PFSK-1 (cell line): ENCODE results near the gene RSAD2.

Source experiments
- POLR2AphosphoS5 ChIP-seq: IDR thresholded peaks from 2 replicates; pipeline ENCODE4 v1.6.1; 2012; ENCODE audit warnings: low read depth, mild to moderate bottlenecking, control low read depth, low read length, moderate library complexity
- TF ChIP-seq, protein P1 (sequence below), 2 experiments: IDR thresholded peaks; 2 replicates each; pipeline versions ENCODE4 v1.6.1 to v1.8.0; 2011 to 2012; ENCODE audit warnings: low read depth in 2 of 2, low read length in 2 of 2, control low read depth in 1 of 2, inconsistent platforms in 1 of 2, mild to moderate bottlenecking in 1 of 2, moderate library complexity in 1 of 2; ENCODE audit not compliant: insufficient read depth in 1 of 2

- no peak for TF ChIP-seq POLR2AphosphoS5
- TF ChIP-seq, protein P1, sequence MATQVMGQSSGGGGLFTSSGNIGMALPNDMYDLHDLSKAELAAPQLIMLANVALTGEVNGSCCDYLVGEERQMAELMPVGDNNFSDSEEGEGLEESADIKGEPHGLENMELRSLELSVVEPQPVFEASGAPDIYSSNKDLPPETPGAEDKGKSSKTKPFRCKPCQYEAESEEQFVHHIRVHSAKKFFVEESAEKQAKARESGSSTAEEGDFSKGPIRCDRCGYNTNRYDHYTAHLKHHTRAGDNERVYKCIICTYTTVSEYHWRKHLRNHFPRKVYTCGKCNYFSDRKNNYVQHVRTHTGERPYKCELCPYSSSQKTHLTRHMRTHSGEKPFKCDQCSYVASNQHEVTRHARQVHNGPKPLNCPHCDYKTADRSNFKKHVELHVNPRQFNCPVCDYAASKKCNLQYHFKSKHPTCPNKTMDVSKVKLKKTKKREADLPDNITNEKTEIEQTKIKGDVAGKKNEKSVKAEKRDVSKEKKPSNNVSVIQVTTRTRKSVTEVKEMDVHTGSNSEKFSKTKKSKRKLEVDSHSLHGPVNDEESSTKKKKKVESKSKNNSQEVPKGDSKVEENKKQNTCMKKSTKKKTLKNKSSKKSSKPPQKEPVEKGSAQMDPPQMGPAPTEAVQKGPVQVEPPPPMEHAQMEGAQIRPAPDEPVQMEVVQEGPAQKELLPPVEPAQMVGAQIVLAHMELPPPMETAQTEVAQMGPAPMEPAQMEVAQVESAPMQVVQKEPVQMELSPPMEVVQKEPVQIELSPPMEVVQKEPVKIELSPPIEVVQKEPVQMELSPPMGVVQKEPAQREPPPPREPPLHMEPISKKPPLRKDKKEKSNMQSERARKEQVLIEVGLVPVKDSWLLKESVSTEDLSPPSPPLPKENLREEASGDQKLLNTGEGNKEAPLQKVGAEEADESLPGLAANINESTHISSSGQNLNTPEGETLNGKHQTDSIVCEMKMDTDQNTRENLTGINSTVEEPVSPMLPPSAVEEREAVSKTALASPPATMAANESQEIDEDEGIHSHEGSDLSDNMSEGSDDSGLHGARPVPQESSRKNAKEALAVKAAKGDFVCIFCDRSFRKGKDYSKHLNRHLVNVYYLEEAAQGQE (IDR thresholded peaks at IDR 0.05; ENCODE audit: insufficient read depth in 1 of 2, low read depth in 2 of 2, low read length in 2 of 2), result no peak
Measured at GRCh38 chr2:6841537-6842287, 35.9 kb upstream of the RSAD2 start.
